Thyroid gland (tissue), 4 donors: ENCODE results near the gene RPL3. TPM values are rescaled to one million over a fixed set of nuclear protein-coding genes. Genes with fewer than 3 reads are reported as not detected.

Source experiments
- DNase-seq, 2 donors: peaks; one replicate each; pipeline ENCODE4 v3.0.0-alpha.2; 2019
- H3K27ac ChIP-seq, 3 donors: fragments of 200-600 bp; sonication (generic); 1 replicate in 2 of 3; 2 replicates in 1 of 3; pipeline ENCODE4 v1.5.1; 2016 to 2019; ENCODE audit warnings: mild to moderate bottlenecking in 1 of 3, moderate library complexity in 1 of 3
- H3K27me3 ChIP-seq: fragments of 200-600 bp; sonication (generic); one replicate; pipeline ENCODE4 v1.5.1; 2019
- H3K36me3 ChIP-seq, 2 donors: fragments of 200-600 bp; sonication (generic); one replicate each; pipeline ENCODE4 v1.5.1; 2016 to 2019
- H3K4me1 ChIP-seq, 2 donors: fragments of 200-600 bp; sonication (generic); one replicate each; pipeline ENCODE4 v1.5.1; 2017 to 2019
- H3K4me3 ChIP-seq, 3 donors: fragments of 200-600 bp; sonication (generic); replicated peaks in 1 of 3; 1 replicate in 2 of 3; 2 replicates in 1 of 3; pipeline ENCODE4 v1.5.1; 2016; ENCODE audit warnings: mild to moderate bottlenecking in 1 of 3
- H3K9me3 ChIP-seq: fragments of 200-600 bp; sonication (generic); one replicate; pipeline ENCODE4 v1.5.1; 2017
- CTCF ChIP-seq, 6 experiments: fragments of 200-600 bp in 3 of 6; fragments of 450-650 bp in 3 of 6; sonication (generic) in 3 of 6; IDR thresholded peaks; one replicate each; pipeline ENCODE4 v1.5.1; 2016 to 2019; ENCODE audit warnings: antibody characterized with exemption in 6 of 6, mild to moderate bottlenecking in 2 of 6, inconsistent platforms in 1 of 6, moderate library complexity in 1 of 6
- POLR2A ChIP-seq, 2 donors: fragments of 450-650 bp; IDR thresholded peaks; one replicate each; pipeline ENCODE4 v1.6.1; 2017; ENCODE audit warnings: antibody characterized with exemption in 2 of 2, mild to moderate bottlenecking in 2 of 2, moderate library complexity in 1 of 2
- WGBS, 2 donors: methylation state at CpG; one replicate each; pipeline ENCODE4 v1.1.5; 2017; 5-methylcytosine and 5-hydroxymethylcytosine counted together
- intact Hi-C: fragments of 100-400 bp; cut with DNase I; formaldehyde crosslinking; loops from one replicate; pipeline ENCODE4 v1.15.1; 2023
- total RNA-seq, 4 donors: library from RNA; depleted of rRNA; stranded (reverse); fragments of >200 nt; gene quantifications; one replicate each; pipeline ENCODE4 v1.2.3, GENCODE V29; 2016

Gene RPL3
- total RNA-seq, 4 donors from 2014 or later = 1,451 to 2,031 (median 1,880) TPM

- Histone ChIP-seq H3K36me3 (peaks cover 42 to 46% of the 10 kb centered on the region in 2 donors), H3K27ac (peak overlapping the region; percentile 87 to 97 (median 96)), H3K4me3 (peak overlapping the region; percentile 12 to 71 (median 56)), H3K27me3 (no peaks in the 10 kb centered on the region), H3K4me1 (peaks cover 20 to 36% of the 10 kb centered on the region in 2 donors), H3K9me3 (no peaks in the 10 kb centered on the region)
- intact Hi-C loops = loop anchor here (10.0 kb wide), 2 partner anchors 84 to 314 kb away; no protein-coding TSS in a partner anchor
- WGBS, 2 donors = 6 to 8% methylated on average over 22 to 26 of the region's 26 CpGs
- no peak for TF ChIP-seq POLR2A (IDR thresholded peaks at IDR 0.05)
- no peak for TF ChIP-seq CTCF (IDR thresholded peaks at IDR 0.05)
- DNase-seq = peak in 1 of 2 donors; percentile 46
Measured at GRCh38 chr22:39318507-39319283, 728 bp downstream of the RPL3 start.

GRCh38 chr22:39317775-39318506 is 1.5 kb downstream of the RPL3 start:
- peaks cover 20 to 36% of the 10 kb centered on the region in 2 donors for H3K4me1 ChIP-seq
- intact Hi-C loops = loop anchor here (10.0 kb wide), 2 partner anchors 83 to 313 kb away; no protein-coding TSS in a partner anchor
- H3K27me3 ChIP-seq = no peaks in the 10 kb centered on the region
- H3K27ac ChIP-seq = peak overlapping the region in 2 of 3 donors; percentile 96 to 97
- DNase-seq = no peak
- peak overlapping the region in 2 of 3 donors; percentile 56 to 71 for H3K4me3 ChIP-seq
- no peak for TF ChIP-seq CTCF (IDR thresholded peaks at IDR 0.05)
- no peak for TF ChIP-seq POLR2A (IDR thresholded peaks at IDR 0.05)
- no peaks in the 10 kb centered on the region for H3K9me3 ChIP-seq
- 21 to 26% methylated on average over 9 of the region's 9 CpGs for WGBS, 2 donors
- H3K36me3 ChIP-seq = peaks cover 50 to 54% of the 10 kb centered on the region in 2 donors

- no peak overlapping the region for H3K4me3 ChIP-seq
- no peaks in the 10 kb centered on the region for H3K27me3 ChIP-seq
- peaks cover 20 to 36% of the 10 kb centered on the region in 2 donors for H3K4me1 ChIP-seq
- DNase-seq = no peak
- intact Hi-C loops = loop anchor here (10.0 kb wide), 2 partner anchors 82 to 312 kb away; no protein-coding TSS in a partner anchor
- H3K9me3 ChIP-seq = no peaks in the 10 kb centered on the region
- peak overlapping the region in 2 of 3 donors; percentile 2 to 96 for H3K27ac ChIP-seq
- peaks cover 57 to 61% of the 10 kb centered on the region in 2 donors for H3K36me3 ChIP-seq
- no peak for TF ChIP-seq CTCF (IDR thresholded peaks at IDR 0.05)
- no peak for TF ChIP-seq POLR2A (IDR thresholded peaks at IDR 0.05)
- WGBS, 2 donors = 75 to 79% methylated on average over 9 of the region's 9 CpGs
Measured at GRCh38 chr22:39317084-39317774, 2.2 kb downstream of the RPL3 start.

- peak; percentile 68 to 78 for DNase-seq
- WGBS, 2 donors = 51 to 59% methylated on average over 16 to 17 of the region's 17 CpGs
- Histone ChIP-seq H3K36me3 (peaks cover 63 to 67% of the 10 kb centered on the region in 2 donors), H3K4me3 (no peak overlapping the region), H3K27me3 (no peaks in the 10 kb centered on the region), H3K9me3 (no peaks in the 10 kb centered on the region), H3K27ac (peak overlapping the region in 1 of 3 donors; percentile 2), H3K4me1 (peaks cover 20 to 36% of the 10 kb centered on the region in 2 donors)
- intact Hi-C loops = loop anchor here (10.0 kb wide), 2 partner anchors 82 to 312 kb away; no protein-coding TSS in a partner anchor
- TF ChIP-seq CTCF (IDR thresholded peaks at IDR 0.05) = peak; percentile 61 to 83 (median 76)
- TF ChIP-seq POLR2A (IDR thresholded peaks at IDR 0.05) = no peak
Measured at GRCh38 chr22:39316440-39317083, 2.9 kb downstream of the RPL3 start.
